ENCODE measurements around the gene PUM1.
"Not testable (repeated sequence)": the region's sequence is repeated elsewhere in the genome, so short reads cannot be mapped to it uniquely, and the experiment has no call there.

The PUM1 gene

DNA sequence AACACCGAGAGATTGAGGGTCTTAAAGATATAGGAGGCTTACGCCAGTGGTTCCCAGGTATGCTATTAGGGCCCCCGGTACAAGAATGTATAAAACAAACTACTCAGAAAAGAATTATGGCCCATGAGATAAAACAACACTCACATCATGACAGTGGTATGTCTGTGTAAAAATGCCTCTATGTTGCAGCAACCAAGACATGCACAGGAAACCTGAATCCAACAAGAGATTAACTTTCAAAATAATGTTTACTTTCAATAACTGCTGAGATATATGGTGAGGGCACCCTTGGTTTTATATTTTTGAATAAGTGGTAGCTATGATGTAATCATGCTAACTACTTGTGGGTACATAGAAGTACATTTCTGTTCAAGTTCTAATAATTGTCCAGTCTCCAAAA lies 74.9 kb downstream of the PUM1 start:
- DNase-seq (ENCODE audit: low read depth) = no peak

DNA sequence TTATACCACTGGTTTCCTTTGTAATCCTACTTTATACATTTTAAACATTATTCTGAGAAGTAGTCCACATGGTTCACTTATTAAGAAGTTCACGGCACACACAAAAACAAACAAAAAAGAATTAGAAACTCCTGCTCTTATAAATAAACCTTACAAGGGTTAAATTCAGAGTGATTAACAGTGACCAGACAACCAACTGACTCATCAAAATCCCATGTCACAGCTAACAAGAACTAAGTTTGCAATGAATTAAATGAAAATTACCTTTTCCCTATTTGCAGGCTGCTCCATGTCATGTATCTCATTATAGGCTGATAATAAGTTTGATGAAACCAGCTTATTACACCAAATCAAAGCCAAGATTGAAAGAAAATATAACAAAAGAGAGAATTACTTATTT lies 77.5 kb downstream of the PUM1 start:
- no peak for DNase-seq (ENCODE audit: low read depth)

DNA sequence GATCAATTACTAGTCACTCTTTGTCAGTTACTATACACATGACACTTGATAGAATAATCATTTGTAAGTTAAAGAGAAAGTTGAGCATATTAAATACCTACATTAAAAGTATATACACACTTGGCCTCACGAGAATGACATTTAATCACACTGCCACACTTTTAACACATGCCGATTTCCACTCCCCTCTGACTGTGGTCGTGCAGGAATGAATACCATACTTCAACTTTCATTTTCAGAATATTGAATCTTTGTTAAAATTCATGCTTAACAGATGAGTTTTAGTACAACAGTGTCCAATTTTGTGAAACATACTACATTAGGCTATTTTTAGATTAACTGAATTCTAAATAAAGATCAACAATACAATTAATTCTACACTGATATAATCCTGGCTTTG lies 78.8 kb downstream of the PUM1 start:
- no peak for DNase-seq (ENCODE audit: low read depth)

DNA sequence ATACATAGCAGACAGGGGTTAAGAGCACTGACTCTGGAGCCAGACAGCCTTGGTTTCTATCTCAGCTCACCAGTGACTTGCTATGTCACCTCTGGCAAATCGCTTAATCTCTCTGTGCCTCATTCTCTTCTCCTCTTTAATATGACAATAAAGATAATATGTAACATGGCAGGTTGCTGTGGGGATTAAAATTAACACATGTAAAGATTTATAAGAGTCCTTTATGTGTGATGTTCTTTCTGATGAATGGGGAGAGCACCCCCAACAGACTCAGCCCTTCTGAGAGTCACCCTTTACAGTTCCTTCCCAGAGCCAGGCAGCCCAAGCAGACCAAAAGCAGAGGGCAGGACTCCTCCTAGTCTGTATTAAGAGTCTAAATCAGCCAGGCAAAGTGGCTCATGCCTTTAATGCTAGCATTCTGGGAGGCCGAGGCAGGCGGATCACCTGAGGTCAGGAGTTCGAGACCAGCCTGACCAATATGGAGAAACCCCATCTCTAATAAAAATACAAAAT lies 80.5 kb downstream of the PUM1 start:
- no peak for DNase-seq (ENCODE audit: low read depth)

DNA sequence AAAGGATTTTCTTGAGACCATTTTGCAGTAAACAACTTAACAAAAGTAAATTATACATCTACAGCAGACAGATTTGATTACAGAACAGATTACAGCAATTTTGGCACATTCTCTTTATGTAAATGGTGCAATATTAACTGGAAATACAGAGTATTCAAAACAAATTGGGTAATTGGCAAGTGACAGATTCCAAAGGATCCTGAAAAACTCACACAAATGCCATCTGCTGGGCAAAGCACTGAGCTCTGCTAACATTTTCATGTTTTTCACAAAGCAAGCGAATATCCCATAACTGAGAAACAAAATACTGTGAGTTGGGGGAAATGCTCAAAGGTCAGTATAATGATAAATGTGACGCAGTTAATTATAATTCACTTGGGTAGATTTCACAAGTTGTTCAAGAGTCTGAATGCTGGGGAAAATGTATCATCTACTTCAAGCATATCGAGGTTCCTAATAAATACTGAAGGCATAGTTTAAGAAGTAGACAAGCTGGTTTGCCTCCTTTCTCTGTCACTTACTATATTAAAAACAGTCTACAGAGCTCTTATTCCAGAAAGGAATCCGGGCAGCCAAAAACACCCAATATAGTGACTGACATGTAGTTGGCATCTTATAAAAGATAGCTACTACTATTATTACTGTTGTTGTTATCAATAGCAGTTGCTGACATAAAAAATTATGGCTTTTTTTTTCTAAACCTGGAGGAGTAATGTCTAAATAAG lies 81.2 kb downstream of the PUM1 start:
- no peak for DNase-seq (ENCODE audit: low read depth)

DNA sequence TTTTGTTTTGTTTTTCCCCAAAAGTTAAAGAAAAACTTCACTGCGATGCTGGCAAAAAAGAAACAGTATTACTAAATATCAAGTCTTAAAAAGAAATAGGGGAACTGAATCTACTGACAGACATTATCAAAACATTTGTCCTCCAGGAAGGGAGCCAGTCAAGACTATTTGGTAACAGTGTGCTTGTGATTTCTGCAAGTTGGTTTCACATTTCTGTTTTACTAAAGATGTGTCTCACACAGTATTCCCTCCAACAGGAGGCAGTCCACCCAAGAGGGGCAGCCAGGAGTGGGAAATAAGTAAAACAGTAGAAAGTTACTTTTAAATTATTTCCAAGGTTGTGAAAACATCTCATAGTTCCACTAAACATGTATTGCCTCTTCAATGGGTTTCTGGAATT lies 82.6 kb downstream of the PUM1 start:
- DNase-seq (ENCODE audit: low read depth) = no peak

DNA sequence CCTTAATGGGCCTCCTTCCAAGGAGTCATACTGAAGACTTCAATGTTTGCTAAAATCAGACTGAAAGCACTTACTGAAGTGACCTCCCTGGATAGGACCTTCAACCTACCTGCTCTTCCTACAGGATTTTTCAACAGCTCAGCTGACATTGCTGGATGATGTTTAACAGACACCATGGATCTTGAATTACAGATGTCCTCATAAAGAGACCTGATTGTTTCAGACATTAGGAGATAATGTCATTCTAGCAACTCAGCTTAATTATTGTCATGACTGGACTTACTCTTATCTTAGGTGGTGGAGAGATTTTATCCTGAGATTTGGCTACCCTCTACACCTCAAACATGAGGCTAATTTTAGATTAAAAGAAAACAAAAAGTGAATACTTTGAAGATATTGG lies 83.1 kb downstream of the PUM1 start:
- DNase-seq (ENCODE audit: low read depth) = no peak

DNA sequence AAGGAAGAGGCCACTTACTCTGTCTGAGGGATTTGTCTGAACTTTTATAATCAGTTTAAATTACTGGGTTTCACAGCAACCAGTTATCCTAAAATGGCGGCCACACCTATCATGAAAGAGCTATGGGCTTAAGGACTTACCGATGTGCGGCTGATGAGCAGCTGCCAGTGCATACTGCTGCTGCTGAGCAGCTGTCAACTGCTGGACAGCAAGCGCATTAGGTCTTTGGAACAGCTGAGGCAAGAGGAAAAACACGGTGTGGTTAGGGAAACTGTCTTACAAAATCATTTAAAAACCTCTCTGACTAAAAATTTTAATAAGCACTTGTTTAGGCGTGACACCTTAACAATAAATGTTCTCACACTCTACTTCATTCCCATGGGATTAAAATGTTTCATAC lies 84.3 kb downstream of the PUM1 start:
- DNase-seq (ENCODE audit: low read depth) = no peak

DNA sequence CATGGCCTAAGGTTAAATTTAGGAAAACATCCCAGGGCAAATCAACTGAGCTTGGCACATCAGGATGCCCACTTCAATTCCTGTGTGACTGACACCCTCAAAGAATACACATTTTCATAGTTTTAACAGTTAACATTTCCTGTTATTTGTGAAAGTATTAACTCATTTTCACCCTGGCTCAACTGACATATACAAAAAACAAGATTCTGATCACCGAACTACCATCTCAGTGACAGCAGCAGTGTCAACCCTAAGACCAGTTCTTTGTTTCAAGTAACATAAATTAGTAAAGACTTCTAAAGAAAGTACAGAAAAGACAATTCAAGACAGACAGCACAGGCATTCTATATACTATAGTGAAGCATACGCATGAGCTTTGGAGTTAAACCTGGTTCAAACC lies 88.0 kb downstream of the PUM1 start:
- DNase-seq (ENCODE audit: low read depth) = no peak

DNA sequence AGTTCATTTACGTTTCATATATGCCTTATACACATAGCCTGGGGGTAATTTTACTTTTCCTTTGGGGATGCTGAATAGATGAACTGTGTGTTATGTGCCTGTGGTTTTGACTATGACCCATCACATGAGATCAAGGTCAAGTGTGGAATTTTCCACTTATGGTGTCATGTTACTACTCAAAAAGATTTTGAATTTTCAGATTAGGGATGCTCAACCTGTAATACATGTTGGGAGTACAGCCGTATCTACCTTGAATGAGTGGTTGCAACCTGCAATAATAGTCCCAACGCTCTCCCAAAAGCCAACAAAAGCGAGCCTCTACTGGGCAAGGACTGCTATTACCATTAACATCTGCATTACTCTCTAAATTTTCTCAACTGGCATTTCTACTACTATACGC lies 88.4 kb downstream of the PUM1 start:
- DNase-seq (ENCODE audit: low read depth) = no peak

DNA sequence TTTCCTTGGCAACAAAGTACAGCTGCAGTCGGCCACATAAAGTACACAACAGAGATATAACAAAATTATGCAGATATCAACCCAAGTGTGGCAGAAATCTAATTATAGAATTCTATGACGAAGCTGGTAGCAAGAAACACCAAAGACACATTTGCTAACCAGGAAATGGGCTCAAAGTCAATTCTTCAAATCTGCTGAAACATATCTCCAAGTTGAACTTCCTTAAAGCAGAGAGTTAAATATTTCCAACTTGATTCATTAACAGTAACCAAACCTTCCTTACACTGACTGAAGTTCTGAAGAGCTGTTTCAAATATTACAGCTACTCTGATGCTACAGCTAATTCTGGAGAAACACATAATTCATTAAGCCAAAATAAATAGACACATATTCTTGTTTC lies 89.4 kb downstream of the PUM1 start:
- DNase-seq (ENCODE audit: low read depth) = no peak

DNA sequence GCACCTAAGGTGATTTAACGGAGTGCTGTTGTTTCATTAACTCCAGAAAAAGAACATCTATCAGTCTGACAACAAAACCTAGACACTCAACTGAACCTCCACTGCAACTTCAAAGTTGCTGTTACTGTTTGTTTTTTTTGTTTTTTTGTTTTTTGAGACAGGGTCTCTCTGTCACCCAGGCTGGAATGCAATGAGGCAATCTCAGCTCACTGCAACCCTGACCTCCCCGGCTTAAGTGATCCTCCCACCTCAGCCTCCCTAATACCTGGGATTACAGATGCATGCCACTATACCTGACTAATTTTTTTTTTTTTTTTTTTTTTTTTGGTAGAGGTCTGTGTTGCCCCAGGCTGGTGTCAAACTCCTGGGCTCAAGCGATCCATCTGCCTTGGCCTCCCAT lies 90.3 kb downstream of the PUM1 start:
- no peak for DNase-seq (ENCODE audit: low read depth)

DNA sequence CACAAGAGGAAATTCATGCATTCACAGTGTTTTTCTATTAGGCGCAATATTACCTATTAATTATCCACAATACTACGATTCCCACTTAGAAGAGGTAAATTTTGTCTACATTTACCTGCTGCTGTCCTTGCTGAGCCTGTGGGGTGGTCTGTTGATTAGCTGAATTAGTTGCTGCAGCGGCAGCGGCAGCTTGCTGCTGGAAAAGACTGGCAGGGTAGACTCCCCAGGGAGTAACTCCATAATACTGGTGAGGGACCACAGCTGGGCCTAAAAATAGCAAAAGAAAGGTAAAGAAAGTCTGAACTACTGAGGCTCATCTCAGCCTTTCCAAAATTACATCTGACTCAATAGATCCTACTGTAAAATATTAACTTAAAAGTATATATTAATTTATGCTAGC lies 91.0 kb downstream of the PUM1 start:
- no peak for DNase-seq (ENCODE audit: low read depth)

DNA sequence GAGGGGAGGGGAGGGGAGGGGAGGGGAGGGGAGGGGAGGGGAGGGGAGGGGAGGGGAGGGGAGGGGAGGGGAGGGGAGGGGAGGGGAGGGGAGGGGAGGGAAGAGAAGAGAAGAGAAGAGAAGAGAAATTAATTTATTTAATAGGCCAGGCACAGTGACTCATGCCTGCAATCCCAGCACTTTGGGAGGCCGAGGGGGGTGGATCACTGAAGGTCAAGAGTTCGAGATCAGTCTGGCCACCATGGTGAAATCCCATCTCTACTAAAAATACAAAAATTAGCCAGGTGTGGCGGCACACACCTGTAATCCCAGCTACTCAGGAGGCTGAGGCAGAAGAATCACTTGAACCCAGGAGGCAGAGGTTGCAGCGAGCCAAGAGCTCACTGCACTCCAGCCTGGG lies 93.2 kb downstream of the PUM1 start:
- not testable (repeated sequence) for DNase-seq (ENCODE audit: low read depth)

DNA sequence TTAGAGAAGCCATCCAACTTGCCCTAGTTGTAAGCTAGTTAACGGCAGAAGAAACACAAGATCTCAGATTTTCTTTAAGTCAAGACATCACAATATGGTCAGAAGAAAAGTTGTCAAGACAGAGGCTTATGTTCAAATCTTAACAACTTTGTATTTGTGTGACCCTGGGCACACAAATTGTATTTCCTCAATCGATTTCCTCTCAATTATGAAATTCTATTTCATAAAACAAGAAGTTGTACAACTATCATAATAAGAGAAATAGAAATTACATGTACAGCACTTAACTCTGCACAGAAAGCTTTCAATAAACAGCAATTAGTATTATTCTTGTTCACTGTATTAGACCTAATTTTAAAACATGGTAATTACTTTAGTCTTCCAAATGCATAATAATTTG lies 94.0 kb downstream of the PUM1 start:
- DNase-seq (ENCODE audit: low read depth) = no peak

DNA sequence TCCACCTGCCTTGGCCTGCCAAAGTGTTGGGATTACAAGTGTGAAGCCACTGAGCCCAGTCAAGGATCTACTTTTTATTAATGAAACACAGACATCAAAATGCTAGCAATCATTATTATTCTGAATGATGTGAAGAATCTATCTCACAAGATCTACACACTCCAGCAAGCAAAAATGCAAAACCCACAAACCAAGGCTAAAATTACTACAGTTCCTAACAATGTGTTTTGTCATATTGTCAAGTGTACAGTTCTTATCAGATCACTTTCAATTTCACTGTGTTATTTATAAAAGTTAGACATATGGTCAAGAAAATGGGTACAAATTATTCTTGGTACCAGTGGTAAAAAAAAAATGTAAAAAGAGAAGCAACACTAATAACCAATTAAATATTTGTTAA lies 95.6 kb downstream of the PUM1 start:
- DNase-seq (ENCODE audit: low read depth) = no peak

DNA sequence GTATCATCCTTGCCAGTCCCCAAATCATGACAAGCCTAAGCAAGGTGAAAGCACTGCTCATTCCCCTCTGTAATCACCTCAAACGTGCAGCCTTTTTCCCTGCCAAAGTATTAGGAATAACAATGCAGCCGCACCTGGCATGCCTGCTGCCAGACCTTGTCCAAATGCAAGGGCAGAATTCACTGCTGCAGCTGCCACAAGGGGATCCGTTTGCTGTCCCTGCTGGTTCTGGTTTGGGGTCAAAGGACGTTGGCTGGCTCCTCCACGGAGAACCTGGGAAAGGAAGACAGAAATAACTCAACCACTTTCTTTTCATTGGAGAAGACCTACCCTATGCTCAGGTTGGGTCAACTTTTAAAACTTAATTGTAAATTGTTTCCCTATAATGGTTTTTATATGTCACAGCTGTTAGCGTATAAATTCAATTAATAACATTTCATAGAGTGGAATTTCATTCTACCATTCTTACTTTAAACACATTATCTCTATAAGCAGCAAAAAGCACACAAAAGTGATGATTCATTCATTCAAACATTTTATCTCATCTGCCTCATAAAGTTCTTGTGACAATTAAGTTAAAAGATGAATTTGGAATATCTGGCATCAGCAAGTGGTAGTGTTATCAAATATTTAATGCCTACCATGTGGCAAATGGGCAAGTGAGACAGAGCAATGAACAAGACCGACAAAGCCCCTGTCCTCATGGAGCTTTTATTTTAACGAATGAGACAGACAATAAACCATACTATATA lies 97.1 kb downstream of the PUM1 start:
- DNase-seq (ENCODE audit: low read depth) = no peak

DNA sequence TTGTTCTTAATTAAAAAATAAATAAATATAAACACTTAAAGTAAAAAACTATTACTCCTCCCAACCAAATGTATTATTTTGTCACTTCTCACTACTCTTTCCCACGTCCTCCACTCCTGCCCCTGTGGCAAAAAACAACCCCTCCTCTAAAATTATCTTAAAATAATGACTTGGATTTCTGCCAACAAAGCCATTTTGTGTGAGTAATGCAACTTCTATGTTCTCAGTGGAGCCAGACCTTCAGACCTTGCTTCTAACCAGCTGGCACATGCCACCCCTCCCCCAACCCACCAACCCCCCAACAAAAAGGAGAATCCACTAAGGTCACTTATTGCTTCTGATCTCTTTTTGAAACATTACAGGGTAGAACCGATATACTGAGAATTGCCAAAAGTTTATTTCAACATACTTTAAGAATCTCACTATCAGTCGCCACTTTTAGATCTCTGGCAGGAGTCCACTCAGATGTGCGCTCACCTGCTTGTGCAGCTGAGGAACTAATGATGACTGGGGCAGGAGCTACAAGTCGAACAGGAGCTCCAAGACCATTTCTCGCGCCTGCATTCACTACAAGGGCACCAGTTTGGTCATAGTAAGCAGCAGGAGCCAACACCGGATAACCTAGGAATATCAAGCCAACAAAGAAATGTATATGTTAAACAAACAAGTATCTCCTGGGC lies 98.7 kb downstream of the PUM1 start:
- no peak for DNase-seq (ENCODE audit: low read depth)

DNA sequence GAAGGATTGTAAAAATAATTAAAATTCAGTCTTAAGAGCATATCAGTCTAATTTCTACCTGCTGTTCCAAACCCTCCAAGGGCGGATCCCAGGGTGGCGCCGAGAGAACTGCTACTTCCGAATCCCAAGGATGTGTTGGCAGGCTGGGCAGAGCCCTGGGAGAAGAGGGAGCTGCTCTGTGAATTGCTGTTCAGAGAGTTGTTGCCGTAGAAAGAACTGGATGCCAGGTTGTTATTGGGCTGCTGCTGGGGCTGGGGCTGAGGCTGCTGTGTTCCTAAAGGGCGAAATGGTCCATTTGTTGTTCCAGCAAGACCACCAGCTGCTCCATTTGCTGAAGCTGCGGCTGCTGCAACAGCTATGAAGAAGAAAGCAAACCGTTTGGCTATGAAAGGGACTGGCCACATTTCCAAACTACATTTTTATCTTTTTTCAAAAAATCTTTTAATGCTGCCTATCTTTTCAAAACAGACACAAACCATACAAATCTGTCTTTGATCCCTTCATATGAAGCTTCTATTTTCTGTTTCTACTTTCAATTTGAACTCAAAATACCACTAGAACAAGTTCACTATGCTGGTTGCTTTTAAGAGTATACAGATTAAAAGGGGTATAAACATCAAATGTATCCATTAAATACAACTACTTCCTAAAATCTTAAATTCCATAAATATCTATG lies 99.5 kb downstream of the PUM1 start:
- DNase-seq (ENCODE audit: low read depth) = no peak

DNA sequence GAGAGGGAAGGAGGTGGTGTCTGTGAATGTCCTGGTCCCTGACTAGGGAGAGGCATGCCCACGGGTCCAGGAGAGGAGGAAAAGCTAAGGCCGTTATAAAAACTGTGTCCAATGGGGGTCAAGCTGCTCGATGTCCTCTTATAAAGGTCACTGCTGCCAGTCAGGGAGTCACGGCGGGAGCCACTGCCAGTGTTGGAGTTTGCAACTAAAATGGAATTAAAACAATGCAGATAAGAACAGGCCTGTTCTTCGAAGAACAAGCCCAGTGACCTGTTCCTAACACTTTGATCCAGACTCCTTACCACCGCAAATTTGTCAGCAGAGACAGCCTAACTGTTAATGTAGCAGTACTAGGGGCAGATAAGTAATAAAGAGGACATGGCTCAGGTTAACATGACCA lies 100.8 kb downstream of the PUM1 start:
- DNase-seq (ENCODE audit: low read depth) = no peak

DNA sequence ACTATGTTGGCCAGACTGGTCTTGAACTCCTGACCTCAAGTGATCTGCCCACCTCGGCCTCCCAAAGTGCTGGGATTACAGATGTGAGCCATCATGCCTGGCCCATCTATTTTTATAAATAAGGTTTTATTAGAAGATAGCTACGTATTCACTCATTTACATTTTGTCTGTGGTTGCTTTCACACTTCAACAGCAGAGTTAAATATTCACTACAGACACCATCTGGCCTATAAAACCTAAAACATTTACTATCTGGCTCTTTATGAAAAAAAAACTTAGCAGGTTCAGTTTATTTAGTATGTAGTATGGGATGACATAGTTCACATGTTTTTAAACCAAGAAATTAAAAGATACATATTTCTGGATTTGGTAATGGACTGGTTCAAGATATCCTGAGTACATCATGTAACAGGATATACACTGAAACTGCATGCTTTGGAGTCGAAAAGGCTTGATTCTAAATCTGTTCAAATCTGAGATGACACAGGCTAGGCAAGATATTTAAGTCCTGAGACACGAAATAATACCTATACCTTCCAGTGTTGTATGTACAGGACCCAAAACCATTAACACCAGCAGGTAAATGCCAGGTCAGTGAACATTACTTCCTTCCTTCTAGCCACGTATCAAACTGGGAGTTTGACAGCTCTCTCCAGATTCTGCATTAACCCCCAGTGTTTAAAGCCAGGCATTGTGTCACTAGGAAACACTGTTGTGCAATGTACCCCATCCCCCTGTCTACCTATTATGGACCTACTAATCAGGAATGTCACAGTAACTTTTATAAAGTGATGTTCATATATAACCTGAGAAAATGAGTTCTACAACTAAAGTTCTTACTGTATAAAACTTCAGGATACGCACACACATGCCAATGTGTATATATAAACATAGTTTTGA lies 102.7 kb downstream of the PUM1 start:
- no peak for DNase-seq (ENCODE audit: low read depth)

Data from activated T-helper 9 cell treated with anti-CD3 and anti-CD28 coated beads, Interleukin-2, amount 50 U/mL, for 16 hours (primary cell).